IPS-15b (cell line): ENCODE results near the gene NUMA1.

ENCODE experiments used
- H3K27me3 ChIP-seq: one replicate; pipeline ENCODE4 v1.6.1; 2013; ENCODE audit warnings: low read length; ENCODE audit not compliant: control insufficient read depth, insufficient read depth
- H3K36me3 ChIP-seq: one replicate; pipeline ENCODE4 v1.6.1; 2013; ENCODE audit warnings: low read length; ENCODE audit not compliant: control insufficient read depth, insufficient read depth
- H3K4me1 ChIP-seq: one replicate; pipeline ENCODE4 v1.6.1; 2013; ENCODE audit warnings: mild to moderate bottlenecking, low read length; ENCODE audit not compliant: control insufficient read depth, insufficient read depth
- H3K4me3 ChIP-seq: one replicate; pipeline ENCODE4 v1.5.1; 2013; ENCODE audit warnings: low read depth, low read length
- H3K9ac ChIP-seq: one replicate; pipeline ENCODE4 v1.6.1; 2013; ENCODE audit warnings: low read depth, mild to moderate bottlenecking, low read length
- H3K9me3 ChIP-seq: one replicate; pipeline ENCODE4 v1.6.1; 2013; ENCODE audit warnings: mild to moderate bottlenecking, low read length; ENCODE audit not compliant: control insufficient read depth, insufficient read depth

Gene NUMA1

GRCh38 chr11:72026090-72026489, 54.3 kb downstream of the NUMA1 start:
- no peaks in the 10 kb centered on the region for H3K4me1 ChIP-seq
- H3K9me3 ChIP-seq, result no peaks in the 10 kb centered on the region
- H3K36me3 ChIP-seq, result peaks cover 22% of the 10 kb centered on the region
- H3K9ac ChIP-seq, result no peak overlapping the region
- H3K4me3 ChIP-seq, result no peak overlapping the region
- H3K27me3 ChIP-seq, result no peaks in the 10 kb centered on the region

GRCh38 chr11:72024069-72024754, 56.1 kb downstream of the NUMA1 start:
- Histone ChIP-seq H3K9me3 (no peaks in the 10 kb centered on the region), H3K4me3 (no peak overlapping the region), H3K36me3 (peaks cover 33% of the 10 kb centered on the region), H3K9ac (no peak overlapping the region), H3K4me1 (no peaks in the 10 kb centered on the region), H3K27me3 (no peaks in the 10 kb centered on the region)

- no peak overlapping the region for H3K9ac ChIP-seq
- H3K36me3 ChIP-seq, result peaks cover 35% of the 10 kb centered on the region
- H3K4me3 ChIP-seq, result no peak overlapping the region
- no peaks in the 10 kb centered on the region for H3K9me3 ChIP-seq
- H3K27me3 ChIP-seq, result no peaks in the 10 kb centered on the region
- H3K4me1 ChIP-seq, result no peaks in the 10 kb centered on the region
Observed at GRCh38 chr11:72023335-72023734, 57.0 kb downstream of the NUMA1 start.

- no peaks in the 10 kb centered on the region for H3K27me3 ChIP-seq
- no peak overlapping the region for H3K9ac ChIP-seq
- H3K9me3 ChIP-seq, result no peaks in the 10 kb centered on the region
- H3K4me1 ChIP-seq, result no peaks in the 10 kb centered on the region
- no peak overlapping the region for H3K4me3 ChIP-seq
- peaks cover 77% of the 10 kb centered on the region for H3K36me3 ChIP-seq
Observed at GRCh38 chr11:72018171-72018570, 62.2 kb downstream of the NUMA1 start.

- Histone ChIP-seq H3K9ac (no peak overlapping the region), H3K4me3 (no peak overlapping the region), H3K9me3 (no peaks in the 10 kb centered on the region), H3K27me3 (no peaks in the 10 kb centered on the region), H3K4me1 (no peaks in the 10 kb centered on the region), H3K36me3 (peaks cover 78% of the 10 kb centered on the region)
Observed at GRCh38 chr11:72015511-72016061, 64.8 kb downstream of the NUMA1 start.

- no peak overlapping the region for H3K4me3 ChIP-seq
- H3K27me3 ChIP-seq, result no peaks in the 10 kb centered on the region
- H3K4me1 ChIP-seq, result no peaks in the 10 kb centered on the region
- H3K9me3 ChIP-seq, result no peaks in the 10 kb centered on the region
- peaks cover 73% of the 10 kb centered on the region for H3K36me3 ChIP-seq
- no peak overlapping the region for H3K9ac ChIP-seq
Observed at GRCh38 chr11:72014761-72015320, 65.5 kb downstream of the NUMA1 start.

GRCh38 chr11:72013765-72014711, 66.3 kb downstream of the NUMA1 start:
- no peaks in the 10 kb centered on the region for H3K27me3 ChIP-seq
- H3K4me1 ChIP-seq, result no peaks in the 10 kb centered on the region
- H3K36me3 ChIP-seq, result peaks cover 65% of the 10 kb centered on the region
- no peaks in the 10 kb centered on the region for H3K9me3 ChIP-seq
- H3K9ac ChIP-seq, result no peak overlapping the region
- H3K4me3 ChIP-seq, result no peak overlapping the region

GRCh38 chr11:72012897-72013721, 67.2 kb downstream of the NUMA1 start:
- no peaks in the 10 kb centered on the region for H3K9me3 ChIP-seq
- peaks cover 64% of the 10 kb centered on the region for H3K36me3 ChIP-seq
- H3K27me3 ChIP-seq, result no peaks in the 10 kb centered on the region
- H3K9ac ChIP-seq, result no peak overlapping the region
- no peaks in the 10 kb centered on the region for H3K4me1 ChIP-seq
- H3K4me3 ChIP-seq, result no peak overlapping the region

- Histone ChIP-seq H3K9me3 (no peaks in the 10 kb centered on the region), H3K27me3 (no peaks in the 10 kb centered on the region), H3K4me3 (no peak overlapping the region), H3K9ac (no peak overlapping the region), H3K36me3 (peaks cover 63% of the 10 kb centered on the region), H3K4me1 (no peaks in the 10 kb centered on the region)
Observed at GRCh38 chr11:72012091-72012630, 68.2 kb downstream of the NUMA1 start.

GRCh38 chr11:72010529-72011233, 69.7 kb downstream of the NUMA1 start:
- no peak overlapping the region for H3K4me3 ChIP-seq
- no peaks in the 10 kb centered on the region for H3K4me1 ChIP-seq
- H3K27me3 ChIP-seq, result no peaks in the 10 kb centered on the region
- peaks cover 67% of the 10 kb centered on the region for H3K36me3 ChIP-seq
- no peaks in the 10 kb centered on the region for H3K9me3 ChIP-seq
- no peak overlapping the region for H3K9ac ChIP-seq
